ENCODE results near the gene RHO. TPM values are rescaled to one million over a fixed set of nuclear protein-coding genes. Genes with fewer than 3 reads are reported as not detected.

RHO gene
- total RNA-seq, 1 experiment from 2014 or later, result not detected

DNA sequence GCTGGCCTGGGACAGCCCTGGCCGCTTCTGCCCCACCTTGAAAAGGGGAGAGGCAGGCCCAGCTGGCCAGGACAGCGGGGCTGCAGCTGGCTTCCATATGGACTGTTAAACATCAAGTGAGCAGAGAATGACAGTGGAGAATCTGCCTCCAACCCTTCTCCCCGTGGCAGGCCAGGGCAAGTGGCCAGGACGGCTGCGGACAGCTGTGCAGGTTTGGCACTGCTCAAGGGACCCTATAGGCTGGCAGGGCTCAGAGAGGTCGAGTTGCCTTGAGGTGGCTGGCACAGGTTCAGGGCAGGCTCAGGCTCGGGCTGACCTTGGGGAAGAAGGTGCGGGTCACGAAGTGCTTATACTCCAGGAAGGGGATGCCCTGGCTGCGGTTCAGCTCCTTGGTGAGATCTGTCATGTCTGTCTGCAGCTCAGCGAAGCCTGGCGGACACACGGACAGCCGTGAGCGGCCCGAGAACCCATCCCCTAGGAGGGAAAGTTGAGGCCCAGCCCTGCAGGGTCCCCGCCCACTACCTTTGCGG, 38.8 kb downstream of the RHO start:
- no peak for DNase-seq
- no peaks in the 10 kb centered on the region for H3K27me3 ChIP-seq (replicated peaks; ENCODE audit: control insufficient read depth, insufficient read depth, low read length)
- H3K27ac Mint-ChIP-seq (ENCODE audit: unreplicated experiment), result no peak overlapping the region
- no peaks in the 10 kb centered on the region for H3K9me3 ChIP-seq
- intact Hi-C loops (cut with micrococcal nuclease; ENCODE audit: unreplicated experiment), result no loop called here
- no peak overlapping the region for H3K4me3 Mint-ChIP-seq (ENCODE audit: unreplicated experiment)
- POLR2A ChIA-PET, result no interaction called here
- H3K4me3 ChIP-seq (ENCODE audit: low read depth, low read length), result no peak overlapping the region
- no peak for TF ChIP-seq CTCF (IDR thresholded peaks at IDR 0.05; ENCODE audit: insufficient read depth in 1 of 2, low read depth in 1 of 2, low read length in 1 of 2, severe bottlenecking in 1 of 2, unreplicated experiment in 1 of 2)
- CTCF ChIA-PET, result interaction anchor here (0.5 kb wide), 1 partner anchor 1414 kb away, joined by 4 read pairs; the partner anchor contains the start of gene EEFSEC
- H3K4me1 Mint-ChIP-seq (ENCODE audit: low read depth, unreplicated experiment), result no peaks in the 10 kb centered on the region
- peaks cover 6% of the 10 kb centered on the region for H3K36me3 Mint-ChIP-seq (ENCODE audit: insufficient read depth, unreplicated experiment)
- no peaks in the 10 kb centered on the region for H3K27me3 Mint-ChIP-seq (ENCODE audit: insufficient read depth, unreplicated experiment)
- no peaks in the 10 kb centered on the region for H3K9me3 Mint-ChIP-seq (ENCODE audit: unreplicated experiment)
- no peaks in the 10 kb centered on the region for H3K36me3 ChIP-seq (ENCODE audit: control insufficient read depth, insufficient read depth, low read length)
- no TSS peak for BruUV-seq (replicated peaks)
- H3K4me1 ChIP-seq, result no peaks in the 10 kb centered on the region

- TF ChIP-seq CTCF (IDR thresholded peaks at IDR 0.05; ENCODE audit: insufficient read depth in 1 of 2, low read depth in 1 of 2, low read length in 1 of 2, severe bottlenecking in 1 of 2, unreplicated experiment in 1 of 2), result no peak
- H3K36me3 ChIP-seq (ENCODE audit: control insufficient read depth, insufficient read depth, low read length), result no peaks in the 10 kb centered on the region
- ChIA-PET POLR2A (interaction anchor here (0.5 kb wide), 1 partner anchor 113 kb away, joined by 3 read pairs; no protein-coding TSS in a partner anchor), CTCF (interaction anchor here (0.5 kb wide), 1 partner anchor 1415 kb away, joined by 4 read pairs; the partner anchor contains the start of gene EEFSEC)
- H3K4me1 ChIP-seq, result no peaks in the 10 kb centered on the region
- intact Hi-C loops (cut with micrococcal nuclease; ENCODE audit: unreplicated experiment), result no loop called here
- no peaks in the 10 kb centered on the region for H3K4me1 Mint-ChIP-seq (ENCODE audit: low read depth, unreplicated experiment)
- no peak for DNase-seq
- H3K4me3 ChIP-seq (ENCODE audit: low read depth, low read length), result no peak overlapping the region
- no peak overlapping the region for H3K4me3 Mint-ChIP-seq (ENCODE audit: unreplicated experiment)
- no peak overlapping the region for H3K27ac Mint-ChIP-seq (ENCODE audit: unreplicated experiment)
- BruUV-seq (replicated peaks), result no TSS peak
- no peaks in the 10 kb centered on the region for H3K27me3 Mint-ChIP-seq (ENCODE audit: insufficient read depth, unreplicated experiment)
- H3K27me3 ChIP-seq (replicated peaks; ENCODE audit: control insufficient read depth, insufficient read depth, low read length), result no peaks in the 10 kb centered on the region
- no peaks in the 10 kb centered on the region for H3K9me3 ChIP-seq
- H3K36me3 Mint-ChIP-seq (ENCODE audit: insufficient read depth, unreplicated experiment), result peaks cover 6% of the 10 kb centered on the region
- H3K9me3 Mint-ChIP-seq (ENCODE audit: unreplicated experiment), result no peaks in the 10 kb centered on the region
Observed at GRCh38 chr3:129567939-129568338, 39.5 kb downstream of the RHO start.

GRCh38 chr3:129569856-129570255, 41.4 kb downstream of the RHO start:
- Mint-ChIP-seq H3K4me3 (ENCODE audit: unreplicated experiment) (no peak overlapping the region), H3K27ac (ENCODE audit: unreplicated experiment) (no peak overlapping the region), H3K4me1 (ENCODE audit: low read depth, unreplicated experiment) (no peaks in the 10 kb centered on the region), H3K9me3 (ENCODE audit: unreplicated experiment) (no peaks in the 10 kb centered on the region), H3K27me3 (ENCODE audit: insufficient read depth, unreplicated experiment) (no peaks in the 10 kb centered on the region), H3K36me3 (ENCODE audit: insufficient read depth, unreplicated experiment) (peaks cover 6% of the 10 kb centered on the region)
- H3K4me3 ChIP-seq (ENCODE audit: low read depth, low read length), result no peak overlapping the region
- H3K9me3 ChIP-seq, result no peaks in the 10 kb centered on the region
- TF ChIP-seq CTCF (IDR thresholded peaks at IDR 0.05; ENCODE audit: insufficient read depth in 1 of 2, low read depth in 1 of 2, low read length in 1 of 2, severe bottlenecking in 1 of 2, unreplicated experiment in 1 of 2), result no peak
- H3K27me3 ChIP-seq (replicated peaks; ENCODE audit: control insufficient read depth, insufficient read depth, low read length), result no peaks in the 10 kb centered on the region
- H3K4me1 ChIP-seq, result no peaks in the 10 kb centered on the region
- POLR2A ChIA-PET, result no interaction called here
- no peaks in the 10 kb centered on the region for H3K36me3 ChIP-seq (ENCODE audit: control insufficient read depth, insufficient read depth, low read length)
- DNase-seq, result no peak
- intact Hi-C loops (cut with micrococcal nuclease; ENCODE audit: unreplicated experiment), result no loop called here
- CTCF ChIA-PET, result no interaction called here
- no TSS peak for BruUV-seq (replicated peaks)

Measured in Caco-2 (cell line).